A673 (cell line): Measurements from ENCODE around the gene PTPRK. TPM values are rescaled to one million over a fixed set of nuclear protein-coding genes. Genes with fewer than 3 reads are reported as not detected.

Source experiments
- BruUV-seq: library from RNA; stranded (reverse); fragments of 400-500 nt; replicated peaks from 2 replicates; lab custom pipeline; 2021; lab: Mats Ljungman, UMichigan
- CTCF ChIA-PET: fragments of 300-600 bp; sonication (Branson Sonifier 250); formaldehyde crosslinking; loops from one replicate; lab custom pipeline; 2022; ENCODE audit warnings: antibody characterized with exemption; lab: Charles Lee
- POLR2A ChIA-PET: fragments of 300-600 bp; sonication (Branson Sonifier 250); formaldehyde crosslinking; loops from one replicate; lab custom pipeline; 2022; ENCODE audit warnings: antibody characterized with exemption; ENCODE audit not compliant: low non-redundant PET; lab: Charles Lee
- DNase-seq: peaks from one replicate; pipeline ENCODE4 v3.0.0-alpha.2; 2015; ENCODE audit warnings: low spot score
- H3K27ac ChIP-seq: fragments of 200-600 bp; sonication (generic); 2 replicates; pipeline ENCODE4 v1.5.1; 2016; ENCODE audit warnings: mixed run types, low read depth, mild to moderate bottlenecking, mixed read lengths, antibody characterized with exemption, low read length; ENCODE audit not compliant: poor library complexity, severe bottlenecking
- H3K27me3 ChIP-seq: fragments of 200-600 bp; sonication (generic); replicated peaks from 2 replicates; pipeline ENCODE4 v1.6.1; 2017; ENCODE audit warnings: mixed run types, low read depth, mild to moderate bottlenecking, mixed read lengths, antibody characterized with exemption, low read length; ENCODE audit not compliant: insufficient read depth, poor library complexity
- H3K36me3 ChIP-seq: fragments of 200-600 bp; sonication (generic); 2 replicates; pipeline ENCODE4 v1.6.1; 2016; ENCODE audit warnings: mixed run types, mild to moderate bottlenecking, mixed read lengths, antibody characterized with exemption, low read length; ENCODE audit not compliant: insufficient read depth, poor library complexity, severe bottlenecking
- H3K4me1 ChIP-seq: fragments of 200-600 bp; sonication (generic); 2 replicates; pipeline ENCODE4 v1.6.1; 2017; ENCODE audit warnings: mixed run types, mild to moderate bottlenecking, mixed read lengths, antibody characterized with exemption, low read length; ENCODE audit not compliant: insufficient read depth, poor library complexity, severe bottlenecking
- H3K4me3 ChIP-seq: fragments of 200-600 bp; sonication (generic); 2 replicates; pipeline ENCODE4 v1.5.1; 2016; ENCODE audit warnings: low read depth, mixed run types, mild to moderate bottlenecking, mixed read lengths, low read length; ENCODE audit not compliant: poor library complexity, severe bottlenecking
- H3K9me3 ChIP-seq: fragments of 200-600 bp; sonication (generic); 2 replicates; pipeline ENCODE4 v1.6.1; 2016; ENCODE audit warnings: mixed run types, low read depth, mild to moderate bottlenecking, mixed read lengths, antibody characterized with exemption, low read length; ENCODE audit not compliant: poor library complexity, severe bottlenecking
- EZH2 ChIP-seq: fragments of 200-600 bp; sonication (generic); IDR thresholded peaks from 2 replicates; pipeline ENCODE4 v1.6.1; 2017; ENCODE audit warnings: borderline replicate concordance, low read depth, mild to moderate bottlenecking, mixed read lengths, antibody characterized with exemption, low read length; ENCODE audit not compliant: poor library complexity, severe bottlenecking
- intact Hi-C: fragments of 100-400 bp; cut with micrococcal nuclease; formaldehyde crosslinking; loops from one replicate; pipeline ENCODE4 v1.10.0; 2022; ENCODE audit not compliant: unreplicated experiment
- total RNA-seq: library from RNA; stranded (reverse); gene quantifications from 2 replicates; pipeline ENCODE4 v1.2.3, GENCODE V29; 2021
- TF ChIP-seq, protein P1 (sequence below): fragments of 300-800, 200-600 bp; sonication (generic); conservative IDR thresholded peaks from 2 replicates; pipeline ENCODE4 v1.5.1; 2017; ENCODE audit warnings: low read depth, mild to moderate bottlenecking, antibody characterized with exemption, low read length, moderate library complexity, mixed read lengths

The PTPRK gene
- total RNA-seq, 1 experiment from 2014 or later, result 77.3 TPM

- no peak for DNase-seq
- intact Hi-C loops, result no loop called here
- Histone ChIP-seq H3K4me1 (peaks cover 19% of the 10 kb centered on the region), H3K27me3 (no peaks in the 10 kb centered on the region), H3K9me3 (no peaks in the 10 kb centered on the region), H3K36me3 (no peaks in the 10 kb centered on the region), H3K27ac (no peak overlapping the region), H3K4me3 (no peak overlapping the region)
- TF ChIP-seq, protein P1, sequence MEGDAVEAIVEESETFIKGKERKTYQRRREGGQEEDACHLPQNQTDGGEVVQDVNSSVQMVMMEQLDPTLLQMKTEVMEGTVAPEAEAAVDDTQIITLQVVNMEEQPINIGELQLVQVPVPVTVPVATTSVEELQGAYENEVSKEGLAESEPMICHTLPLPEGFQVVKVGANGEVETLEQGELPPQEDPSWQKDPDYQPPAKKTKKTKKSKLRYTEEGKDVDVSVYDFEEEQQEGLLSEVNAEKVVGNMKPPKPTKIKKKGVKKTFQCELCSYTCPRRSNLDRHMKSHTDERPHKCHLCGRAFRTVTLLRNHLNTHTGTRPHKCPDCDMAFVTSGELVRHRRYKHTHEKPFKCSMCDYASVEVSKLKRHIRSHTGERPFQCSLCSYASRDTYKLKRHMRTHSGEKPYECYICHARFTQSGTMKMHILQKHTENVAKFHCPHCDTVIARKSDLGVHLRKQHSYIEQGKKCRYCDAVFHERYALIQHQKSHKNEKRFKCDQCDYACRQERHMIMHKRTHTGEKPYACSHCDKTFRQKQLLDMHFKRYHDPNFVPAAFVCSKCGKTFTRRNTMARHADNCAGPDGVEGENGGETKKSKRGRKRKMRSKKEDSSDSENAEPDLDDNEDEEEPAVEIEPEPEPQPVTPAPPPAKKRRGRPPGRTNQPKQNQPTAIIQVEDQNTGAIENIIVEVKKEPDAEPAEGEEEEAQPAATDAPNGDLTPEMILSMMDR, result no peak
- no peak for TF ChIP-seq EZH2
- BruUV-seq, result no TSS peak
- ChIA-PET CTCF (no interaction called here), POLR2A (no interaction called here)
These were observed 312.3 kb downstream of the PTPRK start for GRCh38 chr6:128208078-128208477.

DNA sequence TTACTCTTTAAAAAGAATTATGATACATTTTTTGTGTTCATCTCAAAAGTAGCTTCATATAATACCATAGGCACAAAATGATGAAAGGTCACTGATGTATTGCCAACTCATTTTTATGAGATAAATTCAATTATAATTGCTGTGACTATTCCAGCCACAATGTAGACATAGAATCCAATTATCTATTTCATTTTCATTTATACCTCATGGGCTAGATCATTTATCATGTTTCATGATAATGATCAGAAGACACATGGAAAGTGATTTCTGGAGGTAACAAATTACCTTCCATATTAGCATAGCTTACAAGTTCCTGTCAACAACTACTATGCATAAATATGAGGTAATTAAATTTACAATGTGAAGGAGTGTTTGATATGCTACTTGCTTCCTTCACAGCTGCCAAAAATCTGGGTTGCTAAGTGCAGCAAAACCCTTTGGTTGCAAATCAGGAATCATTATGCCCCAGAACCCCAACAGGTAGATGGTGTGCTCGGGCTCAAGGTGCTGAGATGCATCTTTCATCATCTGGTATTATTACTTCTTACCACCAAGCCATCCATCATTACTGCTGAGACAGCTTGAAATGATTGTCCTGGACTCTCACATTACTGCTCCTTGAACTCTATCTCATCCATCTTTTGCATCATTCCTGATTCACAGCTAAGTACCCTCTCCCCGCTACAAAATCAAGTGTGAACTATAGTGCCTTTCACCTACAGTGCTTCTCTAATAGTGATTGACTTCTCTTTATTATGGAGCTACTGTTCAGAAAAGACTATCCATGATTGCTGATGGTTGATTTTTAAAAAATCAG lies 313.6 kb downstream of the PTPRK start:
- Histone ChIP-seq H3K4me1 (peaks cover 19% of the 10 kb centered on the region), H3K27ac (no peak overlapping the region), H3K9me3 (no peaks in the 10 kb centered on the region), H3K4me3 (no peak overlapping the region), H3K27me3 (no peaks in the 10 kb centered on the region), H3K36me3 (no peaks in the 10 kb centered on the region)
- BruUV-seq, result no TSS peak
- POLR2A ChIA-PET, result no interaction called here
- TF ChIP-seq, protein P1, result no peak
- no peak for TF ChIP-seq EZH2
- CTCF ChIA-PET, result no interaction called here
- intact Hi-C loops, result no loop called here
- no peak for DNase-seq

DNA sequence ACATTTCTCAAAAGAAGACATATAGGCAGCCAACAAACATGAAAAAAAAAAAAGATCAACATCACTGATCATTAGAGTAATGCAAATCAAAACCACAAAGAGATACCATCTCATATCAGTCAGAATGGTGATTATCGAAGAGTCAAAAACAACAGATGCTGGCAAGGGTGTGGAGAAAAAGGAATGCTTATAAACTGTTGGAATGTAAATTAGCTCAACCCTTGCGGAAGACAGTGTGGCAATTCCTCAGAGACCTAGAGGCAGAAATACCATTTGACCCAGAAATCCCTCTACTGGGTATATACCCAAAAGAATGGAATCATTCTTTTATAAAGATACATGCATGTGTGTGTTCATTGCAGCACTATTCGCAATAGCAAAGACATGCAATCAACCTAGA lies 315.8 kb downstream of the PTPRK start:
- DNase-seq, result peak; percentile 68
- no TSS peak for BruUV-seq
- intact Hi-C loops, result no loop called here

More for the DNA sequence above, 315.8 kb downstream of the PTPRK start:
- CTCF ChIA-PET, result no interaction called here
- no peak overlapping the region for H3K27ac ChIP-seq
- no peaks in the 10 kb centered on the region for H3K9me3 ChIP-seq
- no peaks in the 10 kb centered on the region for H3K36me3 ChIP-seq
- no peaks in the 10 kb centered on the region for H3K27me3 ChIP-seq
- H3K4me1 ChIP-seq, result peaks cover 19% of the 10 kb centered on the region
- no peak for TF ChIP-seq EZH2
- TF ChIP-seq, protein P1, result no peak
- POLR2A ChIA-PET, result no interaction called here
- no peak overlapping the region for H3K4me3 ChIP-seq
